Rectal smooth muscle tissue (tissue), 1 donor: ENCODE measurements around the gene PBX1.

Experiments used
- H3K27ac ChIP-seq: one replicate; pipeline ENCODE4 v1.7.0; 2013; ENCODE audit warnings: low read depth, low read length, inconsistent platforms
- H3K27me3 ChIP-seq: one replicate; pipeline ENCODE4 v1.7.0; 2013; ENCODE audit warnings: low read length; ENCODE audit not compliant: control insufficient read depth, insufficient read depth
- H3K36me3 ChIP-seq: one replicate; pipeline ENCODE4 v1.7.0; 2013; ENCODE audit warnings: low read length; ENCODE audit not compliant: control insufficient read depth, insufficient read depth
- H3K4me1 ChIP-seq: one replicate; pipeline ENCODE4 v1.7.0; 2013; ENCODE audit warnings: low read length; ENCODE audit not compliant: control insufficient read depth, insufficient read depth
- H3K4me3 ChIP-seq: one replicate; pipeline ENCODE4 v1.7.0; 2013; ENCODE audit warnings: low read length
- H3K9ac ChIP-seq: one replicate; pipeline ENCODE4 v1.7.0; 2013; ENCODE audit warnings: low read length

Gene PBX1

DNA sequence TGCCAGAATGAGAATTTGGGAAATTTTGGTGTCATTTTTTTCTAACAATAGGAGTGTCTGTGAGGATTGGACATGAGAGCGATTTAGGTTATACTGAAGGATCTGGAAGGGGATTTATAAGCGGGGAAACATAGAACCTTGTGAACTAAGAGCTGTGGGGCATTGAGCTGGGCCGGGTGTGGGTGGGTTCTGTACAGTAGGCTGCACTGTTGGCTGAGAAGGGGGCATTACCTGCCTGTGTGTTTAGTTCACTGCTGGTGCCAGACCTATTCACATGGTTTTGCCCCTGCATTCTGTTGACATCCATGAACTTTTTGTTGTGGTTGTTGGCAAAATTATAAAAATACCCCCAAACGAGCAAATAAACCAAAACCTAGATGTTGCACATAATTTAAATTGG is 8.8 kb downstream of the PBX1 start:
- H3K4me3 ChIP-seq = no peak overlapping the region
- H3K27me3 ChIP-seq = no peaks in the 10 kb centered on the region
- H3K4me1 ChIP-seq = peaks cover 16% of the 10 kb centered on the region
- H3K9ac ChIP-seq = no peak overlapping the region
- no peak overlapping the region for H3K27ac ChIP-seq
- H3K36me3 ChIP-seq = no peaks in the 10 kb centered on the region

DNA sequence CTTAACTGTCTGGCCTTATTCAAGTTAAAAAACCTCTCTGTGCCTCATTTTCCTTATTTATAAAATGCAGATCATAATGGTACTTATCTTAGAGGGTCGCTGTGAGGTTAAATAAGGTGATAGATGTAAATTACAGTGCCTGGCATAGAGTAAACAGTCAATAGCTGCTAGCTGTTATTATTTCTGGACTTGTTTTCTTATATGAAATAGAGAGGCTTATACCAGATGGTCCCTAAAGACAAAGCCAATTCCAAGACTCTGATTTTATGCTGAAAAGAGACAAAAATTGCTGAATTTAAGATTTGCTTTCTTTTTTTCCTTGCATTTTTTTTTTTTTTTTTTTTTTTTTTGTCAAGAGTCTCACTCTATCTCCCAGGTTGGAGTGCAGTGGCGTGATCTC is 10.3 kb downstream of the PBX1 start:
- Histone ChIP-seq H3K27ac (no peak overlapping the region), H3K4me3 (peak overlapping the region; percentile 44), H3K36me3 (no peaks in the 10 kb centered on the region), H3K4me1 (peaks cover 24% of the 10 kb centered on the region), H3K27me3 (no peaks in the 10 kb centered on the region), H3K9ac (no peak overlapping the region)

DNA sequence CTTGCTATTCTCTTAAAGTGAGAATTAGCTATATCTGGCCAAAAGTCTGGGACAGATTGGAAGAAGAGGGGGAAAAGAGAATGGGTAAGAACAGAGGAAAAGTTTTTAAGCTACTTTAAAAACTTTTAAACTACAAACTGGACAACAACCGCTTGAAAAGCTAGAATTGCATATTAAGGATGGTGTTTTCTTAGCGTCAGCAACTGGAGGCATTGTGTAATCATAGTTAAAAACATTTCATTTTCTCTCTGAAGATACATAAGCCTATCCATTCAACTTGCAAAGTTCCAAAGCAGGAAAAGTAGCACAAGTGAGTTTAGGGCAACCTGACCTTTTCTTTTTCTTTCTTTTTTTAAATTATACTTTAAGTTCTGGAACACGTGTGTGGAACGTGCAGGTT is 10.9 kb downstream of the PBX1 start:
- Histone ChIP-seq H3K27me3 (no peaks in the 10 kb centered on the region), H3K27ac (no peak overlapping the region), H3K4me3 (peak overlapping the region; percentile 44), H3K36me3 (no peaks in the 10 kb centered on the region), H3K4me1 (peaks cover 27% of the 10 kb centered on the region), H3K9ac (no peak overlapping the region)

DNA sequence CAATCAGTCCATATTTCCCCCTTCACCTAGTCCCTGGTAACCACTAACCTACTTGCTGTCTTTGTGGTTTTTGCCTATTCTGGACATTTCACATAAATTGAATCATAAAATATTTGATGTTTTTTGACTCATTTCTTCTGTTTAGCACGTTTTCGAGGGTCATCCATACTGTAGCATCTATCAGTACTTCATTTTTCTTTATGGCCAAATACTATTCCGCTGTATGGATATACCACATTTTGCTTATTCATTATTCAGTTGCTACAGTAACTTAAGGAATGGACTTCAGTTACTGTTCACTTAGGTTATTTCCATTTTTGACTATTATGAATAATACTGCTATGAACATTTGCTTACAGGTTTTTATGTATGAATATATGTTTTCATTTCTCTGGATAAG is 12.3 kb downstream of the PBX1 start:
- Histone ChIP-seq H3K27ac (no peak overlapping the region), H3K27me3 (no peaks in the 10 kb centered on the region), H3K9ac (no peak overlapping the region), H3K4me3 (no peak overlapping the region), H3K36me3 (no peaks in the 10 kb centered on the region), H3K4me1 (peaks cover 34% of the 10 kb centered on the region)

DNA sequence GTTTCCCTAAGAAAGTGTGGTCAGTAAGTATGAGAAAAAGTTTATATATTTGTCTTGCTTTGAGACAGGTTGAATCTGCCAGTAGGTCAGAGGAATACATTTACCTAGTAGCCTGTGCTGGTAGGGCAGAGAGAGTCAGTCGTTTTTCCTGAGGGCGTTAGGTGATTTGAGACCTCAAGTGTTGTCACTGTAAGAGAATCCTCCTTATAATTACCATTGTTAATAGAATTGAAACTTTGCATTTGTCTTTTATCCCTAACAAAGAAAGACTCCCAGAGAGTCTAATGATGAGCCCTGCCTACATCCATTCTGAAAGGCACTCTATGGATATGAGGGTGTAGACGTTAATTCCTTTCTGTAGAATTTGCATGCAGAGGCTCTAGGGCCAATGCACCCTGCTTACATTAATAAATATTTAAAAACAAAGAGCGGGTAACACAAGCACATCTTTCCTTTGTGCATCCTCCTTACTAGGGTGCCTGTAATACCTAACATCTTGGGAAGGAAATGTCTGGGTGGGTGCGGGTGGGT is 16.4 kb downstream of the PBX1 start:
- H3K4me3 ChIP-seq = peak overlapping the region; percentile 27
- peaks cover 47% of the 10 kb centered on the region for H3K4me1 ChIP-seq
- no peaks in the 10 kb centered on the region for H3K36me3 ChIP-seq
- H3K27ac ChIP-seq = peak overlapping the region; percentile 89
- H3K9ac ChIP-seq = no peak overlapping the region
- H3K27me3 ChIP-seq = no peaks in the 10 kb centered on the region

DNA sequence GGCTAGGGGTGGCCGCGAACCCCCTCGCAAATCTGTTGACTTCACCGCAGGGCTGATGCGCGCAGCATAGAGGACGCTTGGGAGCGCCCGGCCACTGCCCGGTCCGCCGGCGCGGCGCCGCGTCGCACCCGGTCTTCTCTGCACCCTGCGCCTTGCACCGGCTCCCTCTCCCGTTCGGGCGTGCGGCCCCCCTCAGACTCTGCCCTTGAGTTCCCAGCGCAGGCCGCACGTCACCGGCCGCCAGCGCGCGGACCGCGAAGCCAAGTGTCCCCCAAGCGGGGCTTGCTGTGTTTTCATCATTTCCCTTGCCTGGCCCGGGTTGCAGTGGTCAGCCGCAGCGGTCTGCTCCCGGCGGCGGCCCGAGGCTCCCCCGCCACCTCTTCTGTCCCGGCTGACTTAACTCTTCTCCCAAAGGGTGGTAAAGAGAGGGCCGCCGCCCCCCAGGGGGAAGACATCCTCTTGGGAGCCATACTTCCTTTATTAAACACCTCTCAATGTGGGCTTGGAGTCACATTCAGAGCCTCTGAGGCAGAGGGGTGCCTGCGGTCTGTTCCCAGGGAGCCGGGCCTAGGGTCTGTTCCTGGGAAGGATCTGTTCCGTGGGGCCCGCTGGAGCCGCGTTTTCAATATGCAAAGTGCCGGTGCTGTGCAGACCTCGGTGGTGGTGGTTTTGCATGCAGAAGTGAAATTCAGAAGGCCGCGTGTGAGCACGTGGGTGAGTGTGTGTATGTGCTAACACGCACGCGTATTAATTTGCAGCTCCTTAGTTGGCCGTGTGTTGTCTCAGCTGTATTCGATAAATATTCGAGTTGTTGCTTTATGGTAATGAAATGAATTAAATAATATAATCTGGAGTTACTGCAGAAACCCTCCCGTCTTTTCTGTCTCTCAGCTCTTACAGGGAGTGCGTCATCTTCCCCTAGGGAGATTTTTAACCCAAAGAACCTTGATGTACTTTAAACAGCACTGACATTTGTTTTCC is 17.6 kb downstream of the PBX1 start:
- Histone ChIP-seq H3K4me1 (peaks cover 47% of the 10 kb centered on the region), H3K27ac (peak overlapping the region; percentile 89), H3K36me3 (no peaks in the 10 kb centered on the region), H3K9ac (no peak overlapping the region), H3K4me3 (peak overlapping the region; percentile 49), H3K27me3 (no peaks in the 10 kb centered on the region)

DNA sequence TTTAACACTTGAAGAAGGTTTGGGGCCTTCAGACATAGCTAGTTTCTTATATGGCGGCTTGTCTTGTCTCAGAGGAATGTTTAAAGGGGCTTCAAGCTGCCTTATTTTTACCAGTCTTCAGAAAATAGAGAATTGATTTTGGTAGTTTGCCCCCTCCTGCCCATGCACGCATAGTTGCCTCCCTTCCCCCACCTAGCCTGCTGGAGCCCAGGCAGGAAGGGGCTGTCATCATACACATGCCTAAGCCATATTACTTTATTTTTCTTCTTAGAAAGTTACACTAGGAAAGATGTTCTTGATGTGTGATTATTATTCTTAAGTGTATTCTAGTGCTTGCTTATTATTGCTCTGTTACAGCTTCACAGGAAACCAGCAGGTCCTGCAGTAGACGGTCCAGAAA is 18.3 kb downstream of the PBX1 start:
- Histone ChIP-seq H3K9ac (no peak overlapping the region), H3K27me3 (no peaks in the 10 kb centered on the region), H3K27ac (peak overlapping the region; percentile 89), H3K36me3 (no peaks in the 10 kb centered on the region), H3K4me1 (peaks cover 47% of the 10 kb centered on the region), H3K4me3 (peak overlapping the region; percentile 49)

DNA sequence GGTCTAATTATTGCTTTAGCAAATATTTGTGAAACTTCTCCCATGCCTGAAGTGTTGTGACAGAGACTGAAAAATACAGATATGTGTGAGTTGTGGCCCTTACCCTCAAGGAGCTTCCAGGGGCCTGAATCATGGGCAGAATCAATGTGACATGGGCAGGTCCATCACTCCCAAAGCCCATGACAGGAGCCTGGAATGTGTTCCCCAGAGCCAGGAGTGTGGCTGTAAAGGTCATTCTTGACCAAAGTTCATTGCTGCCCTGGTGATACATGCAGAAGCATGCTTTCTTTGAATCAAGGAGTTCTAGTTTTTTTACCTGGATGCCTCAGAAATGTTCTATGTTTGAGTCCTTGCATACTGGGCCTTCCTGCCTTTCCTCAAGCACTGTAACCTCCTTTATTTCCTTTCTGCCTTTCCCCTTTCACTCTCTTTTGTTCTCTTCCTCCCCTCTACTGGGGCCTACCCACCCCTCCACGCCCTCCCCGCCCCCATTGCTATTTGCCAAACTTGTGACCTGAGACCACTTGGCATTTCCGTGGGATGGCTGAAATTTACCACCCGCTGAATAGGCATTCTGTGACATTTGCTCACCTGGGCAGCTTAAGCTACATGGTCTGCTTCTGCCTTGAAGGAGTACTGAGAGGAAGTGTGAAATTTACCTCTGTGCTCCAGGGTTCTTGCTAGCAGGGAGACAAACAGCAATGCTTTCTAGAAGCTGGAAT is 19.7 kb downstream of the PBX1 start:
- H3K9ac ChIP-seq = no peak overlapping the region
- H3K27me3 ChIP-seq = no peaks in the 10 kb centered on the region
- H3K4me3 ChIP-seq = no peak overlapping the region
- H3K4me1 ChIP-seq = peaks cover 46% of the 10 kb centered on the region
- H3K27ac ChIP-seq = peak overlapping the region; percentile 21
- no peaks in the 10 kb centered on the region for H3K36me3 ChIP-seq

DNA sequence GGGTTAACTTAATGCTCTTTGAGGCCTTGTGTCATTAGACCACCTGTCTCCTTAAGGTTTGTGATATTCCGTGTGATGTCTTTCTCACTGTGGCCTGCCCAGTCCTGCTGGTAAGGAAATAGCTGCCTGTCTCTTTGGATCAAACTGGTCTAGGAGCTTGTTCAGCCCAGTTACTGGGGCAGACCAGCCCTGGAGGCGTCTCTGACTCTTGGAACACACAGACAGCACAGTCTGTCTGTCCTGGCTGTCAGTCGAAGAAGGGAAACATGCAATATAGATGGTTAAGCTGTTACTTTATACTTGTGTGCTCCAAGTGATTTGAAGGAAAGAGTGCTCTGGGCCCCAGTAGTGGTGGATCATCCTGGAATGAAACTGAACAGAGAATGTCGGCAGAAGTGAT is 20.4 kb downstream of the PBX1 start:
- Histone ChIP-seq H3K36me3 (no peaks in the 10 kb centered on the region), H3K27me3 (no peaks in the 10 kb centered on the region), H3K9ac (no peak overlapping the region), H3K4me1 (peaks cover 43% of the 10 kb centered on the region), H3K4me3 (peak overlapping the region; percentile 4), H3K27ac (peak overlapping the region; percentile 21)

DNA sequence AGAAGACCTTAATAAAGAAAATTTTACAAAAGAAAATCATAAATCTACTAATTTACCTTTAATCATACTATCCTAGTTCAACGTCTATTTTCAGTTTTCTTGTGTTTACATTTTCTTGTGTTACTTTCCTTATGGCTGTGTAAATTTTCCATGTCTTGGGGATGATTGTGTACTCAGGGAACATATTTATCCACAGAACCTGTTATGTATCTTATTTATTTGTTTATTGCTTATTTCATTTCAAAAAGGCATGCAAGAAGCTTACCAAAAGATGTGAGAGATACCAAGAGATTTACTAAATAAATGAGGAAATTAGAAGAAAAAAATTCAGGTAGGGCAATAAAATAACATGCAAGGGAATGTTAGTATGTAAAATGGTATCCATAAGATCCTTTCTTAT is 22.8 kb downstream of the PBX1 start:
- H3K4me1 ChIP-seq = peaks cover 39% of the 10 kb centered on the region

DNA sequence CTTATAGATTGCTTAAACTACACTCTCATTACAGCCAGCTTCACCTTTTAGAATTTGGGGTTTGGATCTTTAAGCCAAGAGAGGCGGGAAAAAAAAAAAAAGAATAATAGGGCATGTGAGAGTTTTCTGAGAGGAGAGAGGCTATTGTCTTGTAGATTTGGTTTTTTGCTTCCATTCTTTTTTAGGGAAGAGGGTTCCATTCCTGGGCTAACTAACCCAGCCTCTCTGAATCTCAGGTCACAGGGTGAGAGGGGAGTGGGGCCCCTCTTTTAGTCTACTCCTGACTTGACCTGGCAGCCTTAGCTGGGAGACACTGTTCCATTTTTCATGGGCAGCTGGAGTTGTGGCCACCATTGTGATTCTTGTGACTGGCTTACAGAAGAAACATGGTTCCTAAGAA is 24.2 kb downstream of the PBX1 start:
- Histone ChIP-seq H3K36me3 (no peaks in the 10 kb centered on the region), H3K4me3 (no peak overlapping the region), H3K27ac (no peak overlapping the region), H3K27me3 (no peaks in the 10 kb centered on the region), H3K9ac (no peak overlapping the region), H3K4me1 (peaks cover 46% of the 10 kb centered on the region)

More for the DNA sequence above, 22.8 kb downstream of the PBX1 start:
- Histone ChIP-seq H3K9ac (no peak overlapping the region), H3K27ac (no peak overlapping the region), H3K27me3 (no peaks in the 10 kb centered on the region), H3K36me3 (no peaks in the 10 kb centered on the region), H3K4me3 (no peak overlapping the region)

DNA sequence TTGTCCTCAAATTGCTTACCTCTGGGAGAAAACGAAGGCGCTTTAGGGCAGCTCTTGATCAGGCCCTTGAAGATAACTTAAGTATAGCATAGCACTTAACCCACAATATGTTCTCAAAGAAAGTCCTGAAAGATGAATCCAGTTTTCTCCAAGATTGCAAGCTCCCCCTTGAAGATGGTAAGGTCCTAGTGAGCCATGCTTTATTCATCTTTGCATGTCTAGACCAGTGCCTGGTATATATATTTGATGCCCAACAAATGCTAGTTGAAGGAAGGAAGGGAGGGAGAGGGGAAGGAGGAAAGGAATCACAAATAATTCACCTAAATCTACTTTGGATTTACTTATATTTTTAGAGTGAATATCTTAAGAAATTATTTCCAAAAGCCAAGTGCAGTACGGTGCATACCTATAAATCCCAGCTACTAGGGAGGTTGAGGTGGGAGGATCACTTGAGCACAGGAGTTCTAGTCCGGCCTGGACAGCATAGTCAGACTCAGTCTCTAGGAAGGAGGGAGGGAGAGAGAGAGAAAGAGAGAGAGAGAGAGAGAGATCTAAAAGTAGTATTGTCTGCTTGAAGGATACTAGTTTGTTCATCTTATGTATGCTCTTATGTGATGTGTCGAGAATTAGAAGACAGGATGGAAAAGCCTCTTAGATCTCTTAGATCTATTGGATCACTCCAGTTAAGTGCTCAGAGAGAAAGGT is 25.0 kb downstream of the PBX1 start:
- H3K4me3 ChIP-seq = no peak overlapping the region
- H3K4me1 ChIP-seq = peaks cover 42% of the 10 kb centered on the region
- H3K27me3 ChIP-seq = no peaks in the 10 kb centered on the region
- H3K9ac ChIP-seq = no peak overlapping the region
- H3K36me3 ChIP-seq = no peaks in the 10 kb centered on the region
- H3K27ac ChIP-seq = peak overlapping the region; percentile 37
